Peyer's patch (tissue), 4 donors: ENCODE data around the gene SH2D6.

Experiments used
- POLR2A ChIP-seq, 2 donors: fragments of 450-650 bp; IDR thresholded peaks; one replicate each; pipeline ENCODE4 v1.5.1; 2017; ENCODE audit warnings: antibody characterized with exemption in 2 of 2, mild to moderate bottlenecking in 2 of 2, moderate library complexity in 2 of 2
- TF ChIP-seq, protein P1 (sequence below), 6 experiments: fragments of 450-650 bp in 4 of 6; fragments of 200-600 bp in 2 of 6; sonication (generic) in 1 of 6; IDR thresholded peaks; one replicate each; pipeline ENCODE4 v1.5.1; 2017 to 2019; ENCODE audit warnings: antibody characterized with exemption in 6 of 6, mild to moderate bottlenecking in 3 of 6, moderate library complexity in 1 of 6

DNA sequence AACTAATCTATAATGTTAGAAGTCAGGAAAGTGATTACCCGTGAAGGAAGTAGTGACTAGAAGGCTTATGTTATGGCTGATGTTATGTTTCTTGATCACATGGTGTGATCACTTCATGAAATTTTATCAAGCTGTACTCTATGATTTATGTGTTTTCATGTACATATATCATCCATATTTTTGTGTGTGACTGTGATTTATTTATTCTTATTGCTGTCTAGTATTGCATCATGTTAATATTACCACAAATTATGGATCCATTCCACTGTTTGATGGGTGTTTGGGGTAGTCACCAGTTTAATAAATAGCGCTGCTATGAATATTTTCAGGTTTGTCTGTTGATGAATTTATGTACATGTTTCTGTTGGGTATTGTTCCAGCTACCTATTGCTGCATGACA is 59.4 kb downstream of the SH2D6 start:
- TF ChIP-seq, protein P1, sequence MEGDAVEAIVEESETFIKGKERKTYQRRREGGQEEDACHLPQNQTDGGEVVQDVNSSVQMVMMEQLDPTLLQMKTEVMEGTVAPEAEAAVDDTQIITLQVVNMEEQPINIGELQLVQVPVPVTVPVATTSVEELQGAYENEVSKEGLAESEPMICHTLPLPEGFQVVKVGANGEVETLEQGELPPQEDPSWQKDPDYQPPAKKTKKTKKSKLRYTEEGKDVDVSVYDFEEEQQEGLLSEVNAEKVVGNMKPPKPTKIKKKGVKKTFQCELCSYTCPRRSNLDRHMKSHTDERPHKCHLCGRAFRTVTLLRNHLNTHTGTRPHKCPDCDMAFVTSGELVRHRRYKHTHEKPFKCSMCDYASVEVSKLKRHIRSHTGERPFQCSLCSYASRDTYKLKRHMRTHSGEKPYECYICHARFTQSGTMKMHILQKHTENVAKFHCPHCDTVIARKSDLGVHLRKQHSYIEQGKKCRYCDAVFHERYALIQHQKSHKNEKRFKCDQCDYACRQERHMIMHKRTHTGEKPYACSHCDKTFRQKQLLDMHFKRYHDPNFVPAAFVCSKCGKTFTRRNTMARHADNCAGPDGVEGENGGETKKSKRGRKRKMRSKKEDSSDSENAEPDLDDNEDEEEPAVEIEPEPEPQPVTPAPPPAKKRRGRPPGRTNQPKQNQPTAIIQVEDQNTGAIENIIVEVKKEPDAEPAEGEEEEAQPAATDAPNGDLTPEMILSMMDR (IDR thresholded peaks at IDR 0.05), result no peak
- no peak for TF ChIP-seq POLR2A (IDR thresholded peaks at IDR 0.05)
